GM12801 (cell line): ENCODE measurements around the gene SLITRK5.

Source experiments
- CTCF ChIP-seq: IDR thresholded peaks from one replicate; pipeline ENCODE4 v1.5.1; 2011; ENCODE audit warnings: control low read depth; ENCODE audit not compliant: insufficient read length; ENCODE audit errors: extremely low read depth

Gene SLITRK5

GRCh38 chr13:87680298-87680697, 9.1 kb downstream of the SLITRK5 start:
- no peak for TF ChIP-seq CTCF

- no peak for TF ChIP-seq CTCF
Measured at GRCh38 chr13:87684850-87685742, 13.9 kb downstream of the SLITRK5 start.

GRCh38 chr13:87696458-87696857, 25.3 kb downstream of the SLITRK5 start:
- TF ChIP-seq CTCF = no peak

GRCh38 chr13:87698268-87698667, 27.1 kb downstream of the SLITRK5 start:
- TF ChIP-seq CTCF = no peak

- TF ChIP-seq CTCF = no peak
Measured at GRCh38 chr13:87709947-87710346, 38.8 kb downstream of the SLITRK5 start.

GRCh38 chr13:87712012-87712411, 40.8 kb downstream of the SLITRK5 start:
- no peak for TF ChIP-seq CTCF
